GM04503 (cell line): Measurements from ENCODE around the gene SPDEF.
A peak's percentile ranks its signal among the peaks of the same experiment; 100 is the strongest.

Experiments
- DNase-seq: peaks from one replicate; pipeline ENCODE4 v3.0.0-alpha.2; 2012; ENCODE audit warnings: low read depth

SPDEF gene

GRCh38 chr6:34544776-34545471 lies 11.2 kb downstream of the SPDEF start:
- DNase-seq: no peak

GRCh38 chr6:34544052-34544604 lies 12.0 kb downstream of the SPDEF start:
- no peak for DNase-seq

GRCh38 chr6:34543421-34543820 lies 12.7 kb downstream of the SPDEF start:
- peak; percentile 3 for DNase-seq

GRCh38 chr6:34540841-34541240 lies 15.3 kb downstream of the SPDEF start:
- no peak for DNase-seq

- no peak for DNase-seq
These were observed 15.9 kb downstream of the SPDEF start for GRCh38 chr6:34540222-34540621.

- no peak for DNase-seq
These were observed 16.9 kb downstream of the SPDEF start for GRCh38 chr6:34539181-34539580.

GRCh38 chr6:34538581-34538980 lies 17.5 kb downstream of the SPDEF start:
- DNase-seq: no peak

- DNase-seq: no peak
These were observed 18.1 kb downstream of the SPDEF start for GRCh38 chr6:34537922-34538550.

- no peak for DNase-seq
These were observed 18.9 kb downstream of the SPDEF start for GRCh38 chr6:34536959-34537848.

GRCh38 chr6:34536251-34536958 lies 19.7 kb downstream of the SPDEF start:
- DNase-seq: no peak

GRCh38 chr6:34535646-34536045 lies 20.5 kb downstream of the SPDEF start:
- DNase-seq: no peak

- DNase-seq: no peak
These were observed 20.9 kb downstream of the SPDEF start for GRCh38 chr6:34535199-34535598.

GRCh38 chr6:34534656-34535055 lies 21.5 kb downstream of the SPDEF start:
- DNase-seq: no peak

- no peak for DNase-seq
These were observed 22.0 kb downstream of the SPDEF start for GRCh38 chr6:34534146-34534545.

- DNase-seq: no peak
These were observed 23.9 kb downstream of the SPDEF start for GRCh38 chr6:34532230-34532629.

GRCh38 chr6:34531580-34532201 lies 24.4 kb downstream of the SPDEF start:
- DNase-seq: no peak

- no peak for DNase-seq
These were observed 25.3 kb downstream of the SPDEF start for GRCh38 chr6:34530753-34531365.

- DNase-seq: no peak
These were observed 26.3 kb downstream of the SPDEF start for GRCh38 chr6:34529665-34530327.

GRCh38 chr6:34528996-34529664 lies 27.0 kb downstream of the SPDEF start:
- no peak for DNase-seq
